IPS-11a (cell line): ENCODE data around the gene CCT8.
"Not testable (repeated sequence)": the region's sequence is repeated elsewhere in the genome, so short reads cannot be mapped to it uniquely, and the experiment has no call there.

Source experiments
- H3K4me3 ChIP-seq: one replicate; pipeline ENCODE4 v1.5.1; 2013; ENCODE audit warnings: low read depth, low read length, control low read depth

Gene CCT8

DNA sequence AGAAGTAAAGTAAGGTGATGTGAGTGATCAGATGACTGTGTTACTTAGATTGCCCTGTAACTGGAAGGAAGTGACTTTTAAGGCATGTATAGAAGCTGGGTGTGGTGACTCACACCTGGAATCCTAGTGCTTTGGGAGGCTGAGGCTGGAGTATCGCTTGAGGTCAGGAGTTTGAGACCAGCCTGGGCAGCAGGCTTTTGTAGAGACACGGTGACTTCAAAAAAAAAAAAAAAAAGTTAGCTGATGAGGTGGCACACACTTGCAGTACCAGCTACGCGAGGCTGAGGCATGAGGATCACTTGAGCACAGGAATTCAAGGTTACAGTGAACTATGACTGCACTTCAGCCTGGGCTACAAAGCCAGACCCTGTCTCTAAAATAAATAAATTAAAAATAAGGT is 51.3 kb downstream of the CCT8 start:
- no peak overlapping the region for H3K4me3 ChIP-seq

GRCh38 chr21:29018540-29018939 is 54.9 kb downstream of the CCT8 start:
- peak overlapping the region; percentile 61 for H3K4me3 ChIP-seq

DNA sequence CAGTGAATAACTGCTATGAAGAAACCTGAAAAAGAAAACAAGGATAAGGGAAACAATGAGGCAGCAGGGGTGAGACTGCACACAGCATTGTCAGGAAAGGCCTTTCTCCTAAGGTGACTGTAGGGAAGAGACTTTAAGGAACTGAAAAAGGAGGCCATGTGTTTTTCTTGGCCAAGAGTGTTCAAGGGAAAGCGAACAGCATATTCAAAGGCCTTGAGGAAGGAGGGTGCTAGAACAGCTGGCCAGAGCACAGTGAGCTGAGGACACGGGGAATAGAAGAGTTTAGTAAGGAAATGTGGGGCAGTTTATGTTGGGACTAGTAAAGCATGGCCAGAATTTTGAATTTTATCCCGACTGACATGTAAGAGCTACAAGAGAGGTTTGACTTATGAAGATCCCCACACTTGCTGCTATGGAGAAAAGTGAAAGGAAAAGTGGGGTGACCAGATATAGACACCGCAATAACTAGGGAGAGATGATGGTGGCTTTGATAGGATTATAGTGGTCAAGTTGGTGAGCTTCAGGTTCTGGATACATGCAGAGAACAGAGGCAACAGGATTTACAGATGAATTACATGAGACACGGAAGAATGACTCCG is 55.7 kb downstream of the CCT8 start:
- H3K4me3 ChIP-seq = no peak overlapping the region

GRCh38 chr21:29011236-29011635 is 62.2 kb downstream of the CCT8 start:
- H3K4me3 ChIP-seq = not testable (repeated sequence)

GRCh38 chr21:29008367-29008766 is 65.1 kb downstream of the CCT8 start:
- H3K4me3 ChIP-seq = no peak overlapping the region

DNA sequence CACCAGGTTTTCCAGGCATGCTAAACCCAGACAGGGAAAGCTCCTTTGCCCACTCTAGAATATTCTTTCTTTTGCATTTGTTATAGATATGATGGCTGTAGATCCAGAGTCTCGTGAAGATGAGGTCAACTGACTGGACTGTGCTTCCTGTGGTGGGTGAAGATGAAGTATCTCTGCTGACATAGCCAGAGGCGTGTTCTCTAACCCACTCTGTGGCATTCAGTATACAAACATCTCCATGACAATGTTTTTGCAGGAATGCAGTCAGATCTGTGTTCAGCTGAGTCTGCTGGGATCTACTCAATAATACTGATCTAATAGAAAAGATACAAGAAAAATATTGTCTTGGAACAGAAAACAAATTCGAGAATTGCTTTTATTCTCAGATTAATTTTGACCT is 65.6 kb downstream of the CCT8 start:
- no peak overlapping the region for H3K4me3 ChIP-seq

- no peak overlapping the region for H3K4me3 ChIP-seq
Observed at GRCh38 chr21:29007135-29007534, 66.3 kb downstream of the CCT8 start.
